ENCODE results near the gene MEOX2.

The MEOX2 gene
- 0 reads per million in 2 donors for total RNA-seq

GRCh38 chr7:15686295-15686956 lies at the start of gene MEOX2:
Gene MEOX2 (minus strand): TSS chr7:15686683. CDS start chr7:15686402, 281 bp downstream.
- no peak for DNase-seq

DNA sequence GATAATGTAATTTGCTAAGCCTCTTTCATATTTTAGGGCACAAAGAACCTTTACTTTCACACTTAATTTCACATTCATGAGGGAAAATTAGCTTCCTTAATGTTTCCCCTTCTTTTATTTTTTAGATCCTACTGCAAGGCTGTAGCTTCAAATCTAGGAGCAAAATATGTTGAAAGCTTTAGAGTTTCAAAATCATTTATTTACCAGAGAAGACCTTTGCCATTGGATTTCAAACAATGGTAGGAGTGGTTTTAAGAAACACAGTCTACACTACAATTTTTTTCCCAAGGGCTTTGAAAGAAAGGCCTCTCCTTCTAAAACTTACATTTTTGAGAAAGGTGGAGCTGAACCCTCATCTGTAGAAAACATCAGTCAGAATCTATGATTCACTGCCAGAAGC lies 43.3 kb upstream of the MEOX2 start:
- no peak for DNase-seq

DNA sequence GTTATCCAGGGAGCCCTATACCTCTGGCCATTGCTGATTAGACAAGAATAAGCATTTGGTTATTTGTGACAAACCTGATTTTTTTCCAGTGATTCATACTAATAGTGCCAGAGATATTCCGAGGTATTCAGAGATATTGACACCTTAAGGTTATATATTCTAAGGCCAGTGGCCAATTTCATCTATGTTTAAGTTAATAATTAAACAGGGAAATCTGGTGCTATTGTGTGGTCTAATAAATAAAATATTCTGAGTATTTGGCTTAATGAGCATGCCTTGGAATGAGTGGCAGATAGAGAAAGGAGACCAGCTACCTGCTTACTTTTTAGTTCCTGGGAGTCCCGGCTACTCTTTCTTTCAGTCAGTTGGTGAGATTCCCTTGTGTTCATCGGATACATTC lies 38.6 kb upstream of the MEOX2 start:
- DNase-seq = no peak

- no peak for DNase-seq
Observed at GRCh38 chr7:15723841-15724240, 37.4 kb upstream of the MEOX2 start.

DNA sequence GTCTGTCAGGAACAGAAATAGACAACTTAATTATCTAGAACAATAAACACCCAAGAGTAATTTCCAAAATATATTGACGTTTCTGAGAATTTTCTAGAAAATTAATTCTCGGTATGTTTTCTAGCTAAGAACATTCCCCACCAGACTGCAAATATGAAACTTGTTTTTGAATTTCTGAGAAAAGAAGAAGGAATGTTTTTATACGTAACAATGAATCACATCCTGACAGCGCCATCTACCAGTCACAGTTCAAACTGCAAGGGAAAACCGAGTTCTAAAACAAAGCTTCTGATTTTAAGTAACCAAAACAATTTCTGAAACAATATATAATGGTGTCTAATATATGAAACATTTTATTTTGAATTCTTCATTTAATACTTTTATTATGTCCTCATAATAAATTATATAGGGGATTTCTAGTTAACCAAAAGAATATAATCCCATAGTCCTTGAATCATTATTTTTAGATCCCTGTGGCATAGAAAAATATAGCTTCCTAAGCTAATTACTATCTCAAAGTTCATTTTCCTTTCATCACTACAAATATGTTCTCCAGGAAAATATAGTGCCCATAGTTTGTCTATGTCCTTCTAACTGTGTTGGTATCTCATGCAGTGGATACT lies 34.5 kb upstream of the MEOX2 start:
- DNase-seq = no peak

DNA sequence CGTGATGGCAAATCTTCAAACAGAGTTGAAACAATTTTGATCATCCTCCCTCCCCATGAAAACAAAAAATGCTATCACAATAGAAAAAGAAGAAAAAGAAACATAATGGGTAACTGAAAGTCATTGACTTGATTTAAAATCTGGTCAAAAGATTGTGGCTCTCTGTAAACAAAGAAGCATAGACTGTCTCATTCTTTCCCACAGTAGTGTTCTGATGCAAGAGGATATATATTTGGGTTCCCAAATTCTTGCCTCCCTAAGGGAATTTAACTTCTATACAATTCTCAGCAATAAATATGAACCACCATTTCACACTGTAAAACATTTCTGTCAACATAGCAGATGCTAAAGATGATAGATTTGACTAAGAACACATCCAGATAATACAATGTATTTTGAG lies 32.8 kb upstream of the MEOX2 start:
- no peak for DNase-seq

DNA sequence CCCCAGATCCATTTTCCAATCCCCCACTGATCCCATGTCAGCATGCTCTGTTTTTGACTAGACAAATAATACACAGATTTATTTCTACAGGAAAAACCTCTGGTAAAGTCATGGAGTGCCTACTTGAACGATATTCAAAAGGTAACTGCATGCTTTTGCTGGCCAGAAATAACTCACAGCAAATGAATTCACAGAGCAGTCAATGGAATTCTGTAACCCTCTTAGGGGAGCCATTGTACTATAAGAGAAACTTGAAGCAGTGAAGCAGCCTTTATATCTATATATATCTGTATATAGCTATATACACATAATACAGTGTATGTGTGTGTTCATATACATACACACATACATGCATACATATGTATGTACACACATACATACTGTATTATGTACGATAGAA lies 29.0 kb upstream of the MEOX2 start:
- DNase-seq = no peak

DNA sequence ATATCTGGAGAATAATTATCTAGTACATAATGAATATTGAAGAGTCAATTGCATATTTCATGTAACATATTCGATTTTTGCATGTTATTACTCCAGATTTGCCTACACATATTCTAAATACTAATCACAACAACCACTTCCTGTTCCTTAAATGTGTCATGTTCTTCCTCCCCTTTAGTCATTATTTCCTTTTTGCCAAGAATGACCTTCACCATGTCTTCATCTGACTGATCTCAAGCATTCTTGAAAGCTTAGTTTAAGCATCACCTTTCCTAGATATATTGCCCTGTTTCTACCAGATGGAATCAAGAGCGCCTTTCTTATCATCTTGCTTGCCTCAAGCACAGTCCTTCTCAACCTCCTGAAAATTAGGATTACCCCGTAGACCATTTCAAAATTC lies 23.5 kb upstream of the MEOX2 start:
- DNase-seq = no peak

GRCh38 chr7:15707570-15707969 lies 21.1 kb upstream of the MEOX2 start:
- DNase-seq = no peak

DNA sequence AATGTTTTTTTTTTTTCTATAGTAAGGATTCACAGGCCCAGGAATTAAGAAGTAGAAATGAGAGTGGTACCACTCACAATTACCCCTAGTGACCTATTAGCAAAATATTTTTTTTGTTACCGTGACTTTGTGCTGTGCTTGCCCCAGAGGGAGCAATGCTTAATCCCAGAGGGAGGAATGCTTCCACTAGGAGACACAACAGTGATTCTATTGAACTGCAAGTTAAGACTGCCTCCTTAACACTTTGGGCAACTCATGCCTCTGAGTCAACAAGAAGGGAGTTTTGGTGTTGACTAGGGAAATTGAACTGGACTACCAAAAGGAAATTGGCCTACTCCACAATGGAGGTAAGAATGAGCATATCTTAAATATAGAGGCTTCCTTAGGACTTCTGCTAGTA lies 17.2 kb upstream of the MEOX2 start:
- no peak for DNase-seq

- DNase-seq = no peak
Observed at GRCh38 chr7:15692501-15693020, 6.1 kb upstream of the MEOX2 start.

GRCh38 chr7:15688911-15689310 lies 2.4 kb upstream of the MEOX2 start:
- no peak for DNase-seq

- DNase-seq = no peak
Observed at GRCh38 chr7:15688279-15688626, 1.8 kb upstream of the MEOX2 start.

- no peak for DNase-seq
Observed at GRCh38 chr7:15687546-15688278, 1.2 kb upstream of the MEOX2 start.

GRCh38 chr7:15686957-15687545 lies 568 bp upstream of the MEOX2 start:
- DNase-seq = no peak

DNA sequence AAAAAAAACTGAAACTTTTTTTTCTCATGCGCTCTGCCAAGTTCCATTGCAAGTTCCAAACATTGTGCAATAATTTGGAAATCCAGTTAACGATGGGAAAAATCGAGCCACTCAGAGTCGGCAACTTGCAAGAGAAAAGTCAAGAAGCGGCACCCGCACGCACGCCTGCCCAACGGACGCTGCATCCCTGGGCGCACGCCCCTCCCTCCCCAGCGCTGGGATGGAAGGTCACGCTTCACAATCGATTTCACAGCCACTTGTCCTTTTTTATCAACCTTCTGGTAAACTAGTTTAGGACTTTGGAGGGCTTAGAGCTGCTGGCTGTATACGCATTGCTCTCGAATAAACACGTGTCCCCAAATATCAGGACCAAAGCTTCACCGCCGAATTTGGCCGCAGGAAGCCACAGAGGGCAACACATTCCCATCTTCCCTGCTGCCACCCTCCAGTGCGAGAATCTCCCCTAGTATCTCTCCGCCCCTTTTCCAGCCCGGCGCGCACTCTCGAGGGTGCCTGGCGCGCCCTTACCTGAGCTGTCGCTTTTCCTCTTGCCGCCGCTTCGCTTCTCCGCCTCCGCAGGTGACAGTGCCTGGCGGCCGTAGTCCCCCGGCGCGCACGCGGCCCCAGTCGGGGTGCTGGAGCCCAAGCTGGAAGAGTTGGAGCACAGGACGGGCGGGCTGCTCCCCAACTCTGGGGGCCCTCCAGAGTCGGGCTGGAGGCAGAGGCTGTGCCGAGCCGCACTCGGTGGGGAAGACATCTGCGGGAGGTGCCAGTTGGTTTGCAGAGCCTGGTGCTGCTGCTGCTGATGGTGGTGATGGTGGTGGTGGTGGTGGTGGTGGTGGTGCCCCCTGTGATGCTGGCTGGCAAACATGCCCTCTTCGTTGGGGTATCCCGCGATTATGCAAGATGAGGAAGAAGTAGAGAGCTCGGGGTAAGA lies 857 bp downstream of the MEOX2 start:
- no peak for DNase-seq

DNA sequence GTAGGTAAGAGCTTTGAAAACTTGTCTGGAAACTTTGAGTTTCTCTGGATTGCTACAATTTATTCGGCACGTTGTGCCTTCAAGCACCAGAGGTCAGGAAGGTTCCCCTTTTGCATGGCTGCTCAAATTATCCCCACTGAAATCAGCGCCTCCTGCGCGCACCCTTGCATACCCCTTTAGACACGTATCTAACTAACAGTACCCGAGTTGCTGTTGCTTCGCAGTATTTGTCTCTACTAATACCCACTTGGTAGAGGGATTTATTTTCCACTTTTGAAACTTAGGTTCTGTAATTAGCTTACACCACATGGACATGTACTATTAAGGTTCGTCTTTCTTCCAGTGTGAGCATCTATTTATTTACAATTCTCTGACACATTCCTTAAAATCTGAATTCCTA lies 1.6 kb downstream of the MEOX2 start:
- no peak for DNase-seq

GRCh38 chr7:15684111-15684800 lies 2.2 kb downstream of the MEOX2 start:
- DNase-seq = no peak

GRCh38 chr7:15682751-15683245 lies 3.7 kb downstream of the MEOX2 start:
- no peak for DNase-seq

GRCh38 chr7:15682111-15682510 lies 4.4 kb downstream of the MEOX2 start:
- DNase-seq = no peak

GRCh38 chr7:15681631-15682030 lies 4.9 kb downstream of the MEOX2 start:
- no peak for DNase-seq

- DNase-seq = no peak
Observed at GRCh38 chr7:15681186-15681585, 5.3 kb downstream of the MEOX2 start.
